Measurements from ENCODE around the gene ADGRD1. TPM values are rescaled to one million over a fixed set of nuclear protein-coding genes. Genes with fewer than 3 reads are reported as not detected.
"Not testable (repeated sequence)": the region's sequence is repeated elsewhere in the genome, so short reads cannot be mapped to it uniquely, and the experiment has no call there.

The ADGRD1 gene
- total RNA-seq, 1 donor from 2014 or later: 108 TPM

GRCh38 chr12:130992448-130992847, 38.7 kb downstream of the ADGRD1 start:
- peak; percentile 83 to 92 for ATAC-seq

GRCh38 chr12:130992979-130993538, 39.4 kb downstream of the ADGRD1 start:
- Histone ChIP-seq H3K36me3 (peaks cover 21% of the 10 kb centered on the region), H3K4me1 (peaks cover 12% of the 10 kb centered on the region), H3K27ac (peak overlapping the region; percentile 74), H3K27me3 (ENCODE audit: low read depth) (no peaks in the 10 kb centered on the region), H3K9me3 (no peaks in the 10 kb centered on the region), H3K4me3 (no peak overlapping the region)
- no peak for TF ChIP-seq CTCF (IDR thresholded peaks at IDR 0.05)
- peak; percentile 64 for ATAC-seq
- no peak for DNase-seq
- intact Hi-C loops (cut with DNase I): no loop called here

More at GRCh38 chr12:130992448-130992847, 38.7 kb downstream of the ADGRD1 start:
- no peaks in the 10 kb centered on the region for H3K9me3 ChIP-seq
- intact Hi-C loops (cut with DNase I): no loop called here
- H3K4me1 ChIP-seq: peaks cover 12% of the 10 kb centered on the region
- TF ChIP-seq CTCF (IDR thresholded peaks at IDR 0.05): no peak
- peak; percentile 88 for DNase-seq
- H3K4me3 ChIP-seq: peak overlapping the region; percentile 33
- peak overlapping the region; percentile 74 for H3K27ac ChIP-seq
- H3K27me3 ChIP-seq (ENCODE audit: low read depth): no peaks in the 10 kb centered on the region
- H3K36me3 ChIP-seq: peaks cover 26% of the 10 kb centered on the region

GRCh38 chr12:130993759-130994670, 40.3 kb downstream of the ADGRD1 start:
- Histone ChIP-seq H3K36me3 (peaks cover 21% of the 10 kb centered on the region), H3K27me3 (ENCODE audit: low read depth) (no peaks in the 10 kb centered on the region), H3K4me3 (no peak overlapping the region), H3K27ac (peak overlapping the region; percentile 74), H3K4me1 (peaks cover 12% of the 10 kb centered on the region), H3K9me3 (no peaks in the 10 kb centered on the region)
- TF ChIP-seq CTCF (IDR thresholded peaks at IDR 0.05): no peak
- ATAC-seq (peak; percentile 42 to 63), DNase-seq (peak; percentile 46)
- intact Hi-C loops (cut with DNase I): no loop called here

GRCh38 chr12:130994821-130995375, 41.2 kb downstream of the ADGRD1 start:
- peak overlapping the region; percentile 46 for H3K27ac ChIP-seq
- peak; percentile 12 to 36 for ATAC-seq

GRCh38 chr12:130995386-130995969, 41.8 kb downstream of the ADGRD1 start:
- DNase-seq; H3K9me3 ChIP-seq; H3K27me3 ChIP-seq (ENCODE audit: low read depth); intact Hi-C loops (cut with DNase I); H3K4me3 ChIP-seq; ATAC-seq: not testable (repeated sequence)
- Histone ChIP-seq H3K4me1 (peaks cover 12% of the 10 kb centered on the region), H3K27ac (peak overlapping the region; percentile 46), H3K36me3 (peaks cover 32% of the 10 kb centered on the region)

More at GRCh38 chr12:130994821-130995375, 41.2 kb downstream of the ADGRD1 start:
- DNase-seq: peak; percentile 41
- H3K27me3 ChIP-seq (ENCODE audit: low read depth): no peaks in the 10 kb centered on the region
- TF ChIP-seq CTCF (IDR thresholded peaks at IDR 0.05): no peak
- H3K4me1 ChIP-seq: peaks cover 12% of the 10 kb centered on the region
- intact Hi-C loops (cut with DNase I): no loop called here
- no peaks in the 10 kb centered on the region for H3K9me3 ChIP-seq
- H3K36me3 ChIP-seq: peaks cover 26% of the 10 kb centered on the region
- no peak overlapping the region for H3K4me3 ChIP-seq

All from lower lobe of right lung (tissue), 2 donors.